Liver (tissue), 10 donors: ENCODE results near the gene CFP. TPM values are rescaled to one million over a fixed set of nuclear protein-coding genes. Genes with fewer than 3 reads are reported as not detected.

Source experiments
- DNase-seq: peaks from one replicate; pipeline ENCODE4 v3.0.0-alpha.2; 2017; ENCODE audit warnings: low spot score
- H3K27ac ChIP-seq, 2 donors: one replicate each; pipeline ENCODE4 v1.7.0; 2013; ENCODE audit warnings: inconsistent platforms in 2 of 2, low read length in 2 of 2, control low read depth in 1 of 2, low read depth in 1 of 2, mild to moderate bottlenecking in 1 of 2
- H3K27me3 ChIP-seq, 4 donors: one replicate each; pipeline versions ENCODE4 v1.6.1 to v1.7.0; 2013; ENCODE audit warnings: low read length in 3 of 4, inconsistent platforms in 1 of 4, mild to moderate bottlenecking in 1 of 4, moderate library complexity in 1 of 4; ENCODE audit not compliant: control insufficient read depth in 4 of 4, insufficient read depth in 4 of 4
- H3K36me3 ChIP-seq, 4 donors: one replicate each; pipeline versions ENCODE4 v1.6.1 to v1.7.0; 2013; ENCODE audit warnings: low read length in 3 of 4, mild to moderate bottlenecking in 3 of 4, low read depth in 1 of 4, moderate library complexity in 1 of 4; ENCODE audit not compliant: control insufficient read depth in 4 of 4, insufficient read depth in 3 of 4
- H3K4me1 ChIP-seq, 4 donors: one replicate each; pipeline versions ENCODE4 v1.6.1 to v1.7.0; 2013; ENCODE audit warnings: low read length in 3 of 4, mild to moderate bottlenecking in 3 of 4, moderate library complexity in 1 of 4; ENCODE audit not compliant: control insufficient read depth in 4 of 4, insufficient read depth in 4 of 4
- H3K4me3 ChIP-seq, 3 donors: one replicate each; pipeline versions ENCODE4 v1.6.1 to v1.7.0; 2013; ENCODE audit warnings: low read length in 3 of 3, control low read depth in 1 of 3, low read depth in 1 of 3, mild to moderate bottlenecking in 1 of 3
- H3K9ac ChIP-seq, 2 donors: one replicate each; pipeline ENCODE4 v1.7.0; 2013; ENCODE audit warnings: low read length in 2 of 2, mild to moderate bottlenecking in 2 of 2, moderate library complexity in 2 of 2, control low read depth in 1 of 2, low read depth in 1 of 2
- H3K9me3 ChIP-seq, 4 donors: one replicate each; pipeline versions ENCODE4 v1.6.1 to v1.7.0; 2013; ENCODE audit warnings: low read length in 3 of 4; ENCODE audit not compliant: control insufficient read depth in 4 of 4
- CTCF ChIP-seq: fragments of 150-350 bp; IDR thresholded peaks from 2 replicates; pipeline ENCODE4 v1.5.1; 2017; ENCODE audit warnings: improper control_type of control experiment, low read depth, low read length; ENCODE audit not compliant: missing input control
- MAX ChIP-seq: IDR thresholded peaks from 2 replicates; pipeline ENCODE4 v1.6.1; 2016; ENCODE audit warnings: antibody characterized with exemption
- WGBS: extraction: QIAGEN DNeasy Blood & Tissue Kit; methylation state at CpG from one replicate; pipeline ENCODE4 v1.1.7; 2013; 5-methylcytosine and 5-hydroxymethylcytosine counted together
- polyA plus RNA-seq, 2 donors: library from polyadenylated mRNA; stranded (reverse) in 1 of 2; unstranded in 1 of 2; fragments of 200-250 nt in 1 of 2; fragments of >200 nt in 1 of 2; fragmentation: Nextera tagmentation in 1 of 2; extraction: Ambion mirVana in 1 of 2; gene quantifications; one replicate each; pipeline versions ENCODE4 v1.2.1 to v1.2.3, GENCODE V29; 2013 to 2015
- small RNA-seq: library from RNA; depleted of rRNA; stranded (forward); fragments of <200 nt; gene quantifications from one replicate; pipeline ENCODE3, GENCODE V24; 2014
- total RNA-seq, 2 donors: library from RNA; depleted of rRNA; stranded (reverse); fragments of >200 nt; gene quantifications; one replicate each; pipeline ENCODE4 v1.2.3, GENCODE V29; 2014
- donor health status: healthy.
- donor health status: healthy.
- donor health status: healthy.
- donor health status: healthy.
- donor health status: healthy.

Gene CFP
- total and polyA plus RNA-seq, 4 donors = 10.0 to 26.0 (median 16.6) TPM

- no peaks in the 10 kb centered on the region for H3K9me3 ChIP-seq
- no peaks in the 10 kb centered on the region for H3K27me3 ChIP-seq
- no peak overlapping the region for H3K27ac ChIP-seq
- WGBS = 49% methylated on average over 20 of the region's 20 CpGs
- no peak for TF ChIP-seq MAX
- no peak for TF ChIP-seq CTCF
- no peak overlapping the region for H3K9ac ChIP-seq
- H3K4me1 ChIP-seq = peaks cover 0 to 11% (median 2%) of the 10 kb centered on the region in 4 donors
- DNase-seq = no peak
- no peak overlapping the region for H3K4me3 ChIP-seq
- H3K36me3 ChIP-seq = peaks cover 7 to 26% (median 10%) of the 10 kb centered on the region in 4 donors
These were observed 56.2 kb downstream of the CFP start for GRCh38 chrX:47573341-47574075.

Small RNA genes within 50 kb of the gene (small RNA-seq; reads per million reads assigned to genes)
- not detected for gene MIR4769

Other genes starting within 250 kb of the CFP start
- gene ZNF41, start 146.7 kb downstream of the CFP start, total RNA-seq = 1 to 10 TPM; 2.9 to 5.0 TPM
- gene ZNF41, start 146.7 kb downstream of the CFP start, polyA plus RNA-seq = 1 to 10 TPM; 1.9 to 2.2 TPM
- gene ARAF, start 68.7 kb downstream of the CFP start, total RNA-seq = 10 to 100 TPM; 16.2 to 32.4 TPM
- gene ARAF, start 68.7 kb downstream of the CFP start, polyA plus RNA-seq = 10 to 100 TPM; 45.4 to 59.8 TPM
- gene TIMP1, start 47.5 kb downstream of the CFP start, total RNA-seq = 10 to 100 TPM; 18.0 to 79.4 TPM
- 1,000 to 10,000 TPM in 1 of 2 donors, 100 to 1,000 TPM in 1; 213 to 1,609 TPM for gene TIMP1, start 47.5 kb downstream of the CFP start, polyA plus RNA-seq
- under 1 TPM; 0.09 to 0.33 TPM for gene SYN1, start 10.1 kb downstream of the CFP start, total RNA-seq
- gene SYN1, start 10.1 kb downstream of the CFP start, polyA plus RNA-seq = 1 to 10 TPM in 1 of 2 donors, under 1 TPM in 1; 0.86 to 2.5 TPM
- gene ELK1, start 20.6 kb upstream of the CFP start, total RNA-seq = 10 to 100 TPM in 1 of 2 donors, 1 to 10 TPM in 1; 6.2 to 14.1 TPM
- 10 to 100 TPM in 1 of 2 donors, 1 to 10 TPM in 1; 9.1 to 20.2 TPM for gene ELK1, start 20.6 kb upstream of the CFP start, polyA plus RNA-seq
- 10 to 100 TPM; 34.0 to 62.1 TPM for gene UXT, start 29.2 kb upstream of the CFP start, total RNA-seq
- 10 to 100 TPM; 68.5 to 99.0 TPM for gene UXT, start 29.2 kb upstream of the CFP start, polyA plus RNA-seq
- gene ZNF81, start 207.0 kb upstream of the CFP start, total RNA-seq = 1 to 10 TPM; 3.0 to 5.4 TPM
- under 1 TPM; 0.74 to 0.99 TPM for gene ZNF81, start 207.0 kb upstream of the CFP start, polyA plus RNA-seq